ENCODE measurements around the gene CYP4F3.
"Not testable (repeated sequence)": the region's sequence is repeated elsewhere in the genome, so short reads cannot be mapped to it uniquely, and the experiment has no call there.

Gene CYP4F3, protein sequence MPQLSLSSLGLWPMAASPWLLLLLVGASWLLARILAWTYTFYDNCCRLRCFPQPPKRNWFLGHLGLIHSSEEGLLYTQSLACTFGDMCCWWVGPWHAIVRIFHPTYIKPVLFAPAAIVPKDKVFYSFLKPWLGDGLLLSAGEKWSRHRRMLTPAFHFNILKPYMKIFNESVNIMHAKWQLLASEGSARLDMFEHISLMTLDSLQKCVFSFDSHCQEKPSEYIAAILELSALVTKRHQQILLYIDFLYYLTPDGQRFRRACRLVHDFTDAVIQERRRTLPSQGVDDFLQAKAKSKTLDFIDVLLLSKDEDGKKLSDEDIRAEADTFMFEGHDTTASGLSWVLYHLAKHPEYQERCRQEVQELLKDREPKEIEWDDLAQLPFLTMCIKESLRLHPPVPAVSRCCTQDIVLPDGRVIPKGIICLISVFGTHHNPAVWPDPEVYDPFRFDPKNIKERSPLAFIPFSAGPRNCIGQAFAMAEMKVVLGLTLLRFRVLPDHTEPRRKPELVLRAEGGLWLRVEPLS

DNA sequence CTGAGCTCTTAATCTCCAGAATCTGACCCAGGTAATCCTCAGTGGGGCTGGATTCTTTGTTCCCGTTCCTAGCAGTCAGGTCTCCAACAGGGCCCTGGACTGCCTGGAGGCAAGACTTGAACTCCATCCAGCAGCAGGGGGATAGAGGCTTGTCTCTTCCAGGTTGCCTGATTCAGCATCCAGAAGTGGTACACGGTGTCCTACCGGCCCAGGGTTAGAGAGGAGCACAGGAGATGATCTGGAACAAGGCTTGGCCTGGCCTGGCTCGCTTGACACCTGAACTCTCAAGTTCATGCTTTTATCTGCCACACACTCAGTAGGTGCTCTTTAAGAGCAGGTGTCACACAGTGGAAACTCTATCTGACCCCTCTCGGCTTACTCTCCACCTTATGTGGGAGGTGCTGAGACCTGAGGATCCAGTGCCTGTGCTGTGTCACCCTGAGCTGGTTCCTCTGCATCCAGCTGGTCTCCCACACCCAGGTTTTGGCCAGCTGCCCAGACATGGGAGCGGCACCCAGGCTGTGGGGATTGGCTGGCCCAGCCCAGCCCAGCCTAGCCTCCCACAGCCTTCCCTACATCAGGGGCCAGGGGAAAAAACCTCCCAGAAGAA is at the start of gene CYP4F3:
Gene CYP4F3, plus strand, starts transcription at position 604 of the 610 bp plus-strand sequence. CDS start 519 bp downstream, outside the sequence.
- DNase-seq (ENCODE audit: low read depth) = no peak

GRCh38 chr19:15591796-15592195 is 48.9 kb upstream of the CYP4F3 start:
- no peak for DNase-seq (ENCODE audit: low read depth)

DNA sequence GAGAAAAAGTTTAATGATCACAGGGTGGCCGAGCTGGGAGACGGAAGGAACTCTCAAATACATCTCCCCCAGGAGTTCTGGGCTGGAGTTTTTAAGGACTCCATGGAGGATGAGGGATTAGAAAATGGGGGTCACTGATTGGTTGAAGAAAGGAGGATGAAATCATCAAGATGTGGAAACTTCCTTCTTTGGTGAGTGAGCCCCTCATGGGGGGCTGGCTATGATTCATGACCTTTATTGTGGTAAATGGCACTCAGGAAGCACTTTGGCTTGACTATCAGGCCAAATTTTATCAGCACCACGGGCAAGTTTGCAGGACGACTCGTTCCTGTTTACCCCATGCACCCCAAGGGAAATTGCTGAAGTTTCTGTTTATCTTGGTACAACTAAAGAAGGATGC is 48.2 kb upstream of the CYP4F3 start:
- DNase-seq (ENCODE audit: low read depth) = not testable (repeated sequence)

GRCh38 chr19:15593766-15594165 is 46.9 kb upstream of the CYP4F3 start:
- not testable (repeated sequence) for DNase-seq (ENCODE audit: low read depth)

DNA sequence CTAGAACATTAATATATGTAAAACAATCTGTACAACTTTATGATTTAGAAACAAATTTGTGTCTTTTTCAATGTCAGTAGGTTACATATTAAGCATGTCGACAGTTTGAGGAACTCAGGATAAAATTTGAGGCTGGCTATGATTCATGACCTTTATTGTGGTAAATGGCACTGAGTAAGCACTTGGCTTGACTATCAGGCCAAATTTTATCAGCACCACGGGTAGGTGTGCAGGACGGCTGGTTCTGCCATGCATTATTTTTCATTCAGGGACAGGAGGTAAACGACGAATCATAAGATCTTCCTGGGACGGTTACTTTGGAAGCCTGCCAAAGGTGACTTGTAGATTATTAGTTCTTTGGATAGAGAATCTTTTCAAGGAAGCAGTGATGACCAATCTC is 45.6 kb upstream of the CYP4F3 start:
- DNase-seq (ENCODE audit: low read depth) = no peak

GRCh38 chr19:15607978-15608925 is 32.4 kb upstream of the CYP4F3 start:
- DNase-seq (ENCODE audit: low read depth) = not testable (repeated sequence)

DNA sequence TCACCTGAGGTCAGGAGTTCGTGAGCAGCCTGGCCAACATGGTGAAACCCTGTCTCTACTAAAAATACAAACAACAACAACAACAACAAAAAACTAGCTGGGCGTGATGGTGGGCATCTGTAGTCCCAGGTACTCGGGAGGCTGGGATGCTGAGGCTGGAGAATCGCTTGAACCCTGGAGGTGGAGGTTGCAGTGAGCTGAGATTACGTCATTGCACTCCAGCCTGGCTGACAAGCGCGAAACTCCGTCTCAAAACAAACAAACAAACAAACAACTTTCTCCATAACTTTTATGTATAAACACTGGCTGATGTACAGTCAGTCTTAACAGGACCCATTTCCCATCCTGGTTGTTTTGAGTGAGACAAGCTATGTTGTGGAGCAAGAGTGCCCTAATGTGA is 31.4 kb upstream of the CYP4F3 start:
- DNase-seq (ENCODE audit: low read depth) = no peak

DNA sequence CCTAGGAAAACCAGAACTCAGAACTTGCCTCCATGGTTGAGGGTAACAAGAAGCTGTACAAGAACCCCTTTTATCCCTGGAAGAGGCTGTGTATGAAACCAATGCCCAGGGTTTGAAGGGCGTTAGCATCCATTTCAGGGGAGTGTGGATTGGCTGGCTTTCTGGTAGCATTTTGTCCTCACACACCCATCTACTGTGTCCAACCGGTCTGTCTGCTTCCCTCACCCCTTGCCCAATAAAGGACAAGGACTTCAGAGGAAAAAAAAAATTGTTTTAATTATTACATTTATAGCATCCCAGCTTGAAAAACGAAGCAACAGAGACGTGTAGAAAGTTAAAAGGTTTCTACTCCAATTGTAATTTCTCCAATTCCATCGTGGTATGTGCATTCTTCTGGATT is 28.4 kb upstream of the CYP4F3 start:
- no peak for DNase-seq (ENCODE audit: low read depth)

- DNase-seq (ENCODE audit: low read depth) = no peak
Observed at GRCh38 chr19:15613338-15613737, 27.4 kb upstream of the CYP4F3 start.

- DNase-seq (ENCODE audit: low read depth) = no peak
Observed at GRCh38 chr19:15614507-15615379, 26.0 kb upstream of the CYP4F3 start, which contains the start of gene CYP4F8. Gene CYP4F8, plus strand, starts transcription at chr19:15615218. Its CDS starts 399 bp downstream, at chr19:15615617.

DNA sequence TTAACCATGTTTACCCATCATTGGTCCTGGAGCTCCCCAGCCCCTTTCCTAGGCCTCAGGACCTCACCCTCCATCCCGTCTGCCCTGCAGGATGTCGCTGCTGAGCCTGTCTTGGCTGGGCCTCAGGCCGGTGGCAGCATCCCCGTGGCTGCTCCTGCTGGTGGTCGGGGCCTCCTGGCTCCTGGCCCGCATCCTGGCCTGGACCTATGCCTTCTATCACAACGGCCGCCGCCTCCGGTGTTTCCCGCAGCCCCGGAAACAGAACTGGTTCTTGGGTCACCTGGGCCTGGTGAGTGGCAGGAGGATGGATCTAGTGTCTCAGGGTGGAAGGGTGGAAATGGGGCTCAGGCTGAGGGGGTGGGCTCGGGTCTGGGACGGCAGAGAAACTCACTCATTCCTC is 25.2 kb upstream of the CYP4F3 start:
- no peak for DNase-seq (ENCODE audit: low read depth)

DNA sequence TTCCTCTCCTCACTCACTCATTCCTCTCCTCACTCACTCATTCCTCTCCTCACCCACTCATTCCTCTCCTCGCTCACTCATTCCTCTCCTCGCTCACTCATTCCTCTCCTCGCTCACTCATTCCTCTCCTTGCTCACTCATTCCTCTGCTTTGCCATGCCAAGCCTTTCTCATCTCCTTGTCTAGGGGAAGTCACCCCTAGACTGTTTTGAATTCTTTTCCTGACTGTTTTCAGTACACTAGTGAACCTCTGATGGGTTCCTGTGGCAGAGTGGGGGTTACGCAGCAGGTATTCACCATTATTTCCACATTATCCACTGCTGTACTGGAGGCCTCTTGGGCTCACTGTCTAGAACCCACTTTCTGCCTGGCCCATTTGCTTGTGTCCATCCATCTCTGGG is 24.5 kb upstream of the CYP4F3 start:
- no peak for DNase-seq (ENCODE audit: low read depth)

GRCh38 chr19:15616627-15617270 is 23.9 kb upstream of the CYP4F3 start:
- no peak for DNase-seq (ENCODE audit: low read depth)

GRCh38 chr19:15618321-15618720 is 22.4 kb upstream of the CYP4F3 start:
- DNase-seq (ENCODE audit: low read depth) = no peak

DNA sequence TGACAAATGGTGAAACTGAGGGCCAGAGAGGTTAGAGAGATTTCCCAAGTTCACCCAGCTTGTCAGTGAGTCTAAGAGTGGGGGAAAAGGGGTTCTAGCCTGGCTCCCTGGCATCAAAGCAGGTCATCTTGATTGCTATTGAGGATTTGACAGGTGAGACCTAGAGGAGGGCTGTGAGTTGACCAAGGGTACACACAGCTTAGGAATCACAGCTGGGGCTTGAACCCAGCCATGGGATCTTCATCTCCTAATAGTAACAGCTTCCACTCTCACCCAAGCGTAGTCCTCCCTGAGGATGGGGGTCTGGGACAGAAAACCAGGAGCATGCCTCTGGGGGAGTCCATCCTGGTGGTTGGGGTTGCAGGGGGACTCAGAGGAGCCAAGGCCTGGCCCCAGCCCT is 18.9 kb upstream of the CYP4F3 start:
- no peak for DNase-seq (ENCODE audit: low read depth)

DNA sequence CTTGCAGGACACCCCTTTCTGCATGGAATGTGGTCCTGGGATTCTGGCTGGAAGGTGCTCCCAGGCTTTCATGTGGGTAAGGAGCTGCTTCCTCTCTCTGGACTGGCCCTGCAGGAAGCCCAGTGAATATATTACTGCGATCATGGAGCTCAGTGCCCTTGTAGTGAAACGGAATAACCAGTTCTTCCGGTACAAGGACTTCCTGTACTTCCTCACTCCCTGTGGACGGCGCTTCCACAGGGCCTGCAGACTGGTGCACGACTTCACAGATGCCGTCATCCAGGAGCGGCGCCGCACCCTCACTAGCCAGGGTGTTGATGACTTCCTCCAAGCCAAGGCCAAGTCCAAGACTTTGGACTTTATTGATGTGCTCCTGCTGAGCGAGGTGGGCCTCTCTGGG is 17.7 kb upstream of the CYP4F3 start:
- no peak for DNase-seq (ENCODE audit: low read depth)

GRCh38 chr19:15623711-15624318 is 16.9 kb upstream of the CYP4F3 start:
- DNase-seq (ENCODE audit: low read depth) = no peak

GRCh38 chr19:15628236-15629002 is 12.3 kb upstream of the CYP4F3 start:
- DNase-seq (ENCODE audit: low read depth) = no peak
